GM18873 (cell line): ENCODE results near the gene KNDC1.
"Not testable (repeated sequence)": the region's sequence is repeated elsewhere in the genome, so short reads cannot be mapped to it uniquely, and the experiment has no call there.

Source experiments
- ATAC-seq: cut with Tn5 transposase; IDR thresholded peaks from one replicate; pipeline ENCODE4 v1.9.1; 2021; ENCODE audit warnings: mild to moderate bottlenecking, moderate library complexity, moderate number of reproducible peaks; ENCODE audit not compliant: unreplicated experiment, low FRiP score

The KNDC1 gene

DNA sequence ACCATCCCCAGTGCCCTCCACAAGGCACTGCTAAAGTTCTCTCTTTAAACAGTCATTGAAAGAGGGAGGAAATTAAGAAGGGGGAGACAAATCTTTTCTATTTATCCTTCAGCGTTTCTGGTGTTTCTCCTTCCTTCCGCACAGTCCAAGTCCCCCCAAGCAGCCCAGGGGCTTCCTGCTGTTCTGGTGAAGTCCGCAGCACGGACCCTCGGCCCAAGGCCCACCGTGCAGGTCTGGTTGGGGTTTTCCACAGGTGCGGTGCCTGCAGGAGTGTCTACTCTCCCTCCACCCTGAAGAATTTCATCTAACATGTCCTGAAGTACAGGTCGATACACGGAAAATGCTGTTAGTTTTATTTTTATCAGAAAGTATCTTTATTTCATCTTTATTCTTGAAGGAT is 34.1 kb upstream of the KNDC1 start:
- ATAC-seq, result no peak

DNA sequence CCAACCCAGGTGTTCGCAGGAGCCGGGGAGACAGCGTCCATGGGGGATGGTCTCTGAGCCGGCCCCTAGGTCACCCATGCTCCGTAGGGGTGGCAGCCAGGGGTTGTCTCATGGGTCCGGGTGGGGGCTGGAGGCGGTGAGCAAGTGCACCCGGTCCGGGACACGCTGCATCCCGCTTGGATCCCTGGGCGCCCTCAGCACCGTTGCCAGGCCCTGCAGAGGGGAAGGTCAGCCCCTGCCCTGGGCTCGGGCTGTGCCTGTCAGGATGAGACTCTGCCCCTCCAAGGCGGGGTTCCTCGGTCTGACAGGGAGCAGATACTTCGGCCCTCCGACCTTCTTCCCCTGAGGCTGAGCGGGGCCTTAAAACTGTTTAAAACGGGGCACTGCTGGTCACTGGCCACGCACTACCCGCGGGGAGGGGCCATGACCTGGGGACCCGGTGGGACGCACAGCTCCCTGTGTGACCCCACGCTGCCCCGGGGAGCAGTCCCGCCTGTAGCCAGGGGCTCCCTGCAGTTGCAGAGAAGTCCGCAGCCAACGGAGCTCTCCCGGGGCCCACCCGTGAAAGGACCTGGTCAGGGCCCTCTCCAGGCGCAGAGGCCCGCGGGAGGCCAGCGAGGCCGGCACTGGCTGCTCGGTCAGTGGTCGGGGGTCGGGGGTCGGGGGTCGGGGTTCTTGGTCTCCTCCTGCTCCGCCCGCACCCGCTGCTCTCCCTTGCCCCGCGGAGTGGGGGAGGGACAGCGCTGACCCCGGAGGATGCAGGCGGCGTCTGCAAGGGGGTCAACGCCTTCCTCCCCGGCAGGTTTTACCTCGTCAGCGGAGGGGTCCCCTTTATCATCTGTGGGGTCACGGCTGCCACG is 33.4 kb upstream of the KNDC1 start:
- no peak for ATAC-seq

DNA sequence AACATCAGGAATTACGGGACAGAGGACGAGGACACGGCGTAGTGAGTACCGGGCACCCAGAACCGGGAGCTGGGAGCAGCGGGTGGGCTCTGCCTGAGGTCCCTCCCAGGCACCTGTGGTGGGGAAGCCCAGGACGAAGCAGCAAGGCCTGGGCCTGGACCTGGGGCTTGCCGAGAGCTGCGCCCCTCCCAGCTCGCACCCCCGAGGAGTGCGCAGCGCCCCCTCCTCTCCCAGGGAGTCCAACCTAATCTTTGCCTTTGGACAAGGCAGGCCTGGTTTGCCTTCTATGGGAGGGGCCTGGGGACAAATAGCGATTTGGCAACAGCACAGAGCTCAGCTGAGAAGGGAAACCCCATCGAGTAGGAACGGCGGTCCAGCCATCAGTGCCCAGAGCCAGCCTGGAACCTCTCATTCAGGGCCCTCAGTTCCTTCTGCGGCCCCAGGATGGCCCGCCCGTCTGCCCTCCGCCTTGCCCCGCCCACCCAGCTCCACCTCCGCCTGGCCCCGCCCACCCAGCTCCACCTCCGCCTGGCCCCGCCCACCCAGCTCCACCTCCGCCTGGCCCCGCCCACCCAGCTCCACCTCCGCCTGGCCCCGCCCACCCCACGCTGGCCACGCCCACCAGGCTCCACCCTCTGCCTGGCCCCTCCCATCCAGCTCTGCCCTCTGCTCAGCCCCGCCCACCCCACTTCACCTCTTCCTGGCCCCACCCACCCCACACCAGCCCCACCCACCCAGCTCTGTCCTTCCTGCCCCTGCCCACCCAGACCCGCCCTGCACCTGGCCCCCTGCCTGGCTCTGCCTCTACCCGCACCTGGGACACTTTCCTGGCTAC is 32.5 kb upstream of the KNDC1 start:
- ATAC-seq, result no peak

DNA sequence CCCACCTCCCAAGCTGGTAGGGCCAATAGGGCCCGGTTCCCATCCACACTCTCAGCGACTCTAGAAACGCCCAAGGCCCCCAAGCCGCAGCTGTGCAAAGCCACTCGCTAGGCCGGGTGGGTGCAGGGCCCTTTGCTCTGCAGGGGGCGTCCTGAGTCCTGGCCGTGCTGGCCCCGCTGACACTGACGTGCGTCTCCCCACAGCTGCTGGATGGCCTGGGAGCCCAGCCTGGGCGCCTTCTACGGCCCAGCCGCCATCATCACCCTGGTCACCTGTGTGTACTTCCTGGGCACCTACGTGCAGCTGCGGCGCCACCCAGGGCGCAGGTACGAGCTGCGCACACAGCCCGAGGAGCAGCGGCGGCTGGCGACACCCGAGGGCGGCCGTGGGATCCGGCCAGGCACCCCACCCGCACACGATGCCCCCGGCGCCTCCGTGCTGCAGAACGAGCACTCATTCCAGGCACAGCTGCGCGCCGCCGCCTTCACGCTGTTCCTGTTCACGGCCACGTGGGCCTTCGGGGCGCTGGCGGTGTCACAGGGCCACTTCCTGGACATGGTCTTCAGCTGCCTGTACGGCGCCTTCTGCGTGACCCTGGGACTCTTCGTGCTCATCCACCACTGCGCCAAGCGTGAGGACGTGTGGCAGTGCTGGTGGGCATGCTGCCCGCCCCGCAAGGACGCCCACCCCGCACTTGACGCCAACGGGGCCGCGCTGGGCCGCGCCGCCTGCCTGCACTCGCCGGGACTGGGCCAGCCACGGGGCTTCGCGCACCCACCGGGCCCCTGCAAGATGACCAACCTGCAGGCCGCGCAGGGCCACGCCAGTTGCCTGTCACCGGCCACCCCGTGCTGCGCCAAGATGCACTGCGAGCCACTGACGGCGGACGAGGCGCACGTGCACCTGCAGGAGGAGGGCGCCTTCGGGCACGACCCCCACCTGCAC is 31.6 kb upstream of the KNDC1 start:
- ATAC-seq, result no peak

DNA sequence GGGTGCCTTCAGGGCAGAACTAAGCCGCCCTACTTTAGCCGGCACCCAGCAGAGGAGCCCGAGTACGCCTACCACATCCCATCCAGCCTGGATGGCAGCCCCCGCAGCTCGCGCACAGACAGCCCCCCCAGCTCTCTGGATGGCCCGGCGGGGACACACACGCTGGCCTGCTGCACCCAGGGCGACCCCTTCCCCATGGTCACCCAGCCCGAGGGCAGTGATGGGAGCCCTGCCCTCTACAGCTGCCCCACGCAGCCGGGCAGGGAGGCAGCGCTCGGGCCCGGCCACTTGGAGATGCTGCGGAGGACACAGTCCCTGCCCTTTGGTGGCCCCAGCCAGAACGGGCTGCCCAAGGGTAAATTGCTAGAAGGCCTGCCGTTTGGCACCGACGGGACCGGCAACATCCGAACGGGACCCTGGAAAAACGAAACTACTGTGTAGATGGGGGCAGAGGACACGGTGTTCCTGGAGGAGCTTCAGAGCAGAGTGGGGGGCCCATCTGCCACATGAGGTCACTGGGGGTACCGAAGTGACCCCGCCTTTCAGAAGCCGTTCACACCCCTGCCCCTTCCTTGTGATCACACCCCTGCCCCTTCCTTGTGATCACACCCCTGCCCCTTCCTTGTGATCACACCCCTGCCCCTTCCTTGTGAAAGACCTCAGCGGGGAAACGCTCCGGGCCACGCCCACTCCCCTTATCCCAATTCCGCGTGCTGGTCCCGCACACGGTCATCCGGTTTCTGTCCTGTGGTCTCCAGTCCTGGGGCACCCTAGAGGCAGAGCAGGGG is 30.8 kb upstream of the KNDC1 start:
- ATAC-seq, result no peak

DNA sequence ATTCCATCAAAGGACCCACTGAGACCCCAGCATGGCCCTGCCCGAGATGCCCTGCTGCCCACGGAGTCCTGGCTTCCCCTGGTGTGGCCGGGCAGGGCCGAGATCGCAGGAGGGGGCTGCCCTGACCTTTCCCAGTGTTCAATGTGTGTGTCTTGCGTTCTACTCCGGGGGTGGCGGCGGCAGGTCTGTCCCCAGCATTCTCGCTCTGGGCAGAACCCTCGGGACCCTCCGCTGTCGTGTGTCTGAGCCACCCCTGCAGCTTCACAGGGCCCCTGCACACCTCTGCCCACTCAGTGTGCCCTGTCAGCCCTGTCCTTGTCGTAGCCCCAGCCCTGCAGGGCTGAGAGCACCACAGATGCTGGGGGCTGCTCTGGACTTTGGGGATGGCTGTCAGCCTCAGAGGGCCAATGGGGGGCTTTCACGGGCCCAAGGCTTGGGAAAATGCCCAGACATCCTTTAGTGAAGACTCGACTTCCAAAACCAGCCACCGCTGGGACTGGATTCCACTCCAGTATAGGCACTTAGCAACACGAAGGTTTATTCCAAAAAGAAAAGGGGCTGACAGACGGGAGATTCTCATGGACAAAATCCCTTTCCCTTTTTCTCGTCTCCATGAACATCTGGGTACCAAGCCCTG is 30.0 kb upstream of the KNDC1 start:
- no peak for ATAC-seq

DNA sequence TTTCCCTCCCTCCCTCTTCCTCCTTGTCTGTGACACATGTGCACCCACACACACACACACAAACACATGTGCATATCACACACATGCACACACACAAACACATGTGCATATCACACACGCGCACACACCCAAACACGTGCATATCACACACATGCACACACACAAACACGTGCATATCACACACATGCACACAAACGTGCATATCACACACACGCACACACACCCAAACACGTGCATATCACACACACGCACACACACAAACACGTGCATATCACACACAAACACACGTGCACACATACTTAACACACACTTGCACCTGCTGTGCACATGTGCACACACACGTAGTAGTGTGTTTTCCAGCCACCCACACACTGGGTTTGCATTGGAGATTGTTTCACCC is 29.4 kb upstream of the KNDC1 start:
- no peak for ATAC-seq

DNA sequence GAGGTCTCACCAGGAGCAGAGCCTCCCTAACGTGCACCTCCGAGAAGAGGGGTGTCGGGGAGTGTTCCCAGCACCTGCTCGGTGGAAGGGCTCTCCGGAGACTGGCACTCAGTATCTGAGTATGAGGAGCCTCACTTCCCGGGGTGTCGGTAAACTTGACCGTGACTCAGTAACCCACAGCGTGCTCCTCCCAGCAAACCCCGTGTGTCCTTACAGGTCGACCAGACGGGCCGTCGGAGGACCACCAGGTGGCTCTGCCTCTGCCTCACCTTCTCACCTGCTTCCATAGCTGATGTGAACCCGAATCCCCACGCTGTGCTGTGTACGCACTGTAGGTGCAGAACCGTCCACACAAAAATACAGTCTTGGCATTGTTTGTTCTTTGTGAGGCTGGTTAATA is 29.0 kb upstream of the KNDC1 start:
- no peak for ATAC-seq

DNA sequence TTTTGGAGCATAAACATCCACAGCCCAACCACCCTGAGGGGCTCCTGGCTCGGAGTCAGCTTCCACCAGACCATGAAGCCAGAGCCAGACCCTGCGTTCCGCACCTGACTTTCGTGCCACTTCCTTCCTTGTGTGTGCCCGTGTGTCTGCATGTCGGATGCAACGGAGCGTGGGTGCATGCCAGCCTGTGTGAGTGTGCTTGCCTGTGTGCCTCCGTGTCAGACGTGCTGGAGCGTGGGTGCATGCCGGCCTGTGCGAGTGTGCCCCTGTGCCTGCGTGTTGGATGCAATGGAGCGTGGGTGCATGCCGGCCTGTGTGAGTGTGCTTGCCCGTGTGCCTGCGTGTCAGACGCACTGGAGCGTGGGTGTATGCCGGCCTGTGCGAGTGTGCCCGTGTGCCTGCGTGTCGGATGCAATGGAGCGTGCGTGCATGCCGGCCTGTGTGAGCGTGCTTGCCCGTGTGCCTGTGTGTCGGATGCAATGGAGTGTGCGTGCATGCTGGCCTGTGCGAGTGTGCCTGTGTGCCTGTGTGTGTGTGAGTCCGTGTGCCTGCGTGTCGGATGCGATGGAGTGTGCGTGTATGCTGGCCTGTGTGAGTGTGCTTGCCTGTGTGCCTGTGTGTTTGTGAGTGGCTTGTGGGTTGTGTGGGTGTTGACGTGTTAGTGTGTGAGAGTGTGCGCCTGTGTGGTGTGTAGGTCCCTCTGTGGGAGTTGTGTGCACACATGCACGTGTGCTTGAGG is 28.1 kb upstream of the KNDC1 start:
- ATAC-seq, result no peak

DNA sequence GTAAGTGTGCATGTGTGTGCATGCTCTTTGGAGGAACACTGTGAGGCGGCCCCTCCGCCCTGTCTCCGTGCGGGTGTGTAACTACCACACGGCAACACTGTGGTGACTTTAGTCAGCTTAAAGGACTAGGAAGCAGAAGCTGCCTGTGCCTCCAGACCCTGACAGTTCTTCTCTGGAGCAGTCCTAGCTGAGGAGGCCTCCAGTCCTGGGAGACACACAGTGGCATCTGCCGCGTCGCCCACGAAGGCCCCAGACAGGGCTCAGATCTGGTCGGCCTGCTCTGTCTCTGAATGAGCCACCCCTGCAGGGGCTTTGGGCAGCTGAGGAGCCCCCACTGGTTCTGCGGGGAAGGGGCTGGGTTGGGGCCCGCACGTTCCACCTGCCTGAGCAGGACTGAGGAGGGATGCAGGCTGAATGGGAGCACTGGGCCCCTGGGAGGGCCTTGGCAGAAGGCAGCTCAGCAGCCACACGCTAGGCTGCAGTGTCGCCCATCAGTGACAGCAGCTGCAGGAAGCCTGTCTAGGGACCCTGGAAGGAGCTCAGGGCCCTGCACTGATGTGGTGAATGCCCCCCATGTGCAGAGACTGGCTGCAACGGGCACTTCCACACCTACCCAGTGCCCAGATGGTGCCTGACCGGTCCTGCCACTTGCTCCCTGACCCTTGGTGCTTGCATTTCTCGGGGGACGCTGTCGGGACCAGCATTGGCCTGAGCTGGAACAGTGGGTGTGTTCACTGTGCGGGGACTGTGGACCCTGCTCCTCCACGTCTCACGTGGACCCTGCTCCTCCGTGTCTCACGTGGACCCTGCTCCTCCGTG is 27.3 kb upstream of the KNDC1 start:
- no peak for ATAC-seq

DNA sequence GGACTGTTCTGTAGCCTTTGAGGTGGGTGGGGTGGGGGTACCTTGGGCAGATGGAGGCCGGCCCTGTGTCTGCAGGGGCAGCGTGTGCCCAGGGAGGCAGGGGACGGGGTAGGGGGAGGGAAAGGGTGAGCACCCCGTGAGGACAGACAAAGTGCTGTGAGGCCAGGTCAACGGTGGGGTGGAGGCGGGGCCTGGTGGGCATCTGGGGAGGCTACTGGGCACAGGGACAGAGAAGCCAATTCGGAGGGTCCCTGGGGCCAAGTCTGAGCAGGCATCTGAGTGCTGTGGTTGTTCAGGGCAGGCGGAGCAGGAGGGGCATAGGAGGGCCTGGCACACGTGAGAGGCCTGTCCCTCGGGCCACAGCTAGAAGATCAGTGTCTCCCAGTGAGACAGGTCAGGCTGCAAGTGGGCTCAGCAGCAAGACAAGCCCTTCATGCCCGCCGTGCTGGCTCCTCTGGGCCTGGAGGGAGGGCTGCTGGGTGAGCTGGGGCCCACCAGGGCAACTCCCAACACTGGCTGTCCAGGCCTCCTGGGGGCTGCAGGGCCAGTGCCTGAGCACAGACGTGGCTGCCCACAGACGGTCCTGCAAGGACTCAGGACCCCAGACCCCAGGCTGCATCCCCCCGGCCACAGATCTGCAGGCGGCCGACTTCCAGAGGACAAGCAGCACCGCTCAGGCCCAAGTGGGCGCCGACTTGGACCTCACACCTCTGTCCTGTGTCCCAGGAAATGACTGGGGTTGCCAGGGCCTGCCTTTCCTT is 26.4 kb upstream of the KNDC1 start:
- ATAC-seq, result no peak

DNA sequence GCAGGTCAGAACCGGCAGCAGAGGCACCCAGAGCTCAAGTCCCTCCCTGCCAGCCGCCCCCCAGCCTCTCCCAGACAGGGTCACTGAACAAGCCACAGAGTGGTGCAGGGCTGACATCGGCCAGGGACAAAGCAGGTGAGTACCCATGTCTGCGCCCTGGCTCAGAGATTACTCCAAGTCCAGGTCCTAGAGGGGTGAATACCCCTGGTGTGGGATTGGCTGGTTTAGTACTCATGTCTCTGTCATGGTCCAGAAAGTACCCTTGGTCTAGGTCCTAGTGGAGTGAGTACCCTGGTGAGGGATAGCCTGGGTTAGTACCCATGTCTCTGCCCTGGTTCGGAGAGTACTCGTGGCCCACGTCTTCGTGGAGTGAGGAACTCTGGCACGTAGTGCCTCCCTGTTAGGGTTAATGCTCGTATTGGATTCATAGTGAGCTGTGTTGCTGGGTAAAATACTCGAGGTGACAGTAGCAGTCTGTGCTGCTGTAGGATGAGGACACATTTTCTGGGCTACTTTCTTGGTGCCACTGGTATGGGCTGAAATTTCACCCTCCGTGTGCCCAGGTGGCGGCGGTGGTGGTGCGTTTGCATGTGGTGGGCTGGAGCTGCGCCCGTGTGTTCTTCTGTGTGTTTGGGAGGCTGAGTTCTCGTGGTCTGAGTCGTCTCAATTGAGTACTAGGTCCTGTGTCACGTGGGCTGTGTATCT is 25.5 kb upstream of the KNDC1 start:
- ATAC-seq, result no peak

DNA sequence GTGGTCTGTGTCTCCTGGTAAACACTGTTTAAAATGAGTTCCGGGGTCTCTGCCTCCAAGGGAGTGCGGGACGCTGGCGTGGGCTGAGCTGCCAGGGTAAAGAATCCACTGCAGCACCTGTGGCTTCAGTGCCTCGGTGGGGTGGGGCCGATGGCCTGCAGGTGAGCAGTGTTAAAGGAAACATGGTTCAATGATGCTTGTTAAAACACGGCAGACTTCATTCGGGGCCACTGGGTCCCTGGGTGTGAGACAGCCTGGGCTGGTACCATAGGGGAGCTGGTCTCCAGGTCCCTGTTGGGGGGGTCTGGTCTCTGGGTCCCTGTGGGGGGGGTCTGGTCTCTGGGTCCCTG is 24.9 kb upstream of the KNDC1 start:
- ATAC-seq, result no peak

DNA sequence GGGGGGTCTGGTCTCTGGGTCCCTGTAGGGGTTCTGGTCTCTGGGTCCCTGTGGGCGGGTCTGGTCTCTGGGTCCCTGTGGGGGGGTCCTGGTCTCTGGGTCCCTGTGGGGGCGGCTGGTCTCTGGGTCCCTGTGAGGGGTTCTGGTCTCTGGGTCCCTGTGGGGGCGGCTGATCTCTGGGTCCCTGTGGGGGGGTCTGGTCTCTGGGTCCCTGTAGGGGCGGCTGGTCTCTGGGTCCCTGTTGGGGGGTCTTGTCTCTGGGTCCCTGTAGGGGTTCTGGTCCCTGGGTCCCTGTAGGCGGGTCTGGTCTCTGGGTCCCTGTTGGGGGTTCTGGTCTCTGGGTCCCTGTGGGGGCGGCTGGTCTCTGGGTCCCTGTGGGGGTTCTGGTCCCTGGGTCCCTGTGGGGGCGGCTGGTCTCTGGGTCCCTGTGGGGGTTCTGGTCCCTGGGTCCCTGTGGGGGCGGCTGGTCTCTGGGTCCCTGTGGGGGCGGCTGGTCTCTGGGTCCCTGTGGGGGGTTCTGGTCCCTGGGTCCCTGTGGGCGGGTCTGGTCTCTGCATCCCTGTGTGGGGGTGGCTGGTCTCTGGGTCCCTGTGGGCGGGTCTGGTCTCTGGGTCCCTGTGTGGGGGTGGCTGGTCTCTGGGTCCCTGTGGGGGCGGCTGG is 22.4 kb upstream of the KNDC1 start:
- ATAC-seq, result not testable (repeated sequence)

DNA sequence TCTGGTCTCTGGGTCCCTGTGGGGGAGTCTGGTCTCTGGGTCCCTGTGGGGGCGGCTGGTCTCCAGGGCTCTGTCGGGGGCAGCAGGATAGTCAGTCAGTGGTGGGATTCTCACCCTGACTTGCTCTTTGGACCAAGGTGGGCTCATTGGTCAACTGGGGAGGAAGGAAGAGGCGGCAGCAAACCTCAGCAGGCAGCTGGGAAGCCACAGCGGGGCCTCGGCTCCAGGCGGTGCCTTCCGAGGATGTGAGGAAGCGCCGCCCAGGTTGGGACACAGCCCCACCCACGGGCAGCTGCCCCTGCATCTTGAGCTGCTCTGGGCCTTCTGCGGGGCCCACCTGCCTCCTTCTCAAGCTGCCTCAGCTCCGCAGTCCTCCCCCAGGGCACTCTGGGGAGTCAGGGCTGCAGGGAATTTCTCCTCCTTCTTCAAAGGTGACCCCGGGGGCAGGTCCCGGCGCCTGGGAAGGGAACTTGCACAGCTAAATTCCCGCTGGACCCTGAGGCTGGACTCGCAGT is 20.4 kb upstream of the KNDC1 start:
- no peak for ATAC-seq
